Liver (tissue), 9 donors: ENCODE results near the gene SLC38A6. TPM values are rescaled to one million over a fixed set of nuclear protein-coding genes. Genes with fewer than 3 reads are reported as not detected.

Experiments used
- DNase-seq: peaks from one replicate; pipeline ENCODE4 v3.0.0-alpha.2; 2017; ENCODE audit warnings: low spot score
- H3K27ac ChIP-seq, 2 donors: one replicate each; pipeline ENCODE4 v1.7.0; 2013; ENCODE audit warnings: inconsistent platforms in 2 of 2, low read length in 2 of 2, control low read depth in 1 of 2, low read depth in 1 of 2, mild to moderate bottlenecking in 1 of 2
- H3K27me3 ChIP-seq, 4 donors: one replicate each; pipeline versions ENCODE4 v1.6.1 to v1.7.0; 2013; ENCODE audit warnings: low read length in 3 of 4, inconsistent platforms in 1 of 4, mild to moderate bottlenecking in 1 of 4, moderate library complexity in 1 of 4; ENCODE audit not compliant: control insufficient read depth in 4 of 4, insufficient read depth in 4 of 4
- H3K36me3 ChIP-seq, 4 donors: one replicate each; pipeline versions ENCODE4 v1.6.1 to v1.7.0; 2013; ENCODE audit warnings: low read length in 3 of 4, mild to moderate bottlenecking in 3 of 4, low read depth in 1 of 4, moderate library complexity in 1 of 4; ENCODE audit not compliant: control insufficient read depth in 4 of 4, insufficient read depth in 3 of 4
- H3K4me1 ChIP-seq, 4 donors: one replicate each; pipeline versions ENCODE4 v1.6.1 to v1.7.0; 2013; ENCODE audit warnings: low read length in 3 of 4, mild to moderate bottlenecking in 3 of 4, moderate library complexity in 1 of 4; ENCODE audit not compliant: control insufficient read depth in 4 of 4, insufficient read depth in 4 of 4
- H3K4me3 ChIP-seq, 3 donors: one replicate each; pipeline versions ENCODE4 v1.6.1 to v1.7.0; 2013; ENCODE audit warnings: low read length in 3 of 3, control low read depth in 1 of 3, low read depth in 1 of 3, mild to moderate bottlenecking in 1 of 3
- H3K9ac ChIP-seq, 2 donors: one replicate each; pipeline ENCODE4 v1.7.0; 2013; ENCODE audit warnings: low read length in 2 of 2, mild to moderate bottlenecking in 2 of 2, moderate library complexity in 2 of 2, control low read depth in 1 of 2, low read depth in 1 of 2
- H3K9me3 ChIP-seq, 4 donors: one replicate each; pipeline versions ENCODE4 v1.6.1 to v1.7.0; 2013; ENCODE audit warnings: low read length in 3 of 4; ENCODE audit not compliant: control insufficient read depth in 4 of 4
- EGR1 ChIP-seq, 2 donors: IDR thresholded peaks; 2 replicates each; pipeline ENCODE4 v1.6.1; 2016 to 2018; ENCODE audit warnings: antibody characterized with exemption in 2 of 2, low read depth in 2 of 2
- FOXA1 ChIP-seq: IDR thresholded peaks from 2 replicates; pipeline ENCODE4 v1.6.1; 2016; ENCODE audit warnings: antibody characterized with exemption
- FOXA2 ChIP-seq: IDR thresholded peaks from 2 replicates; pipeline ENCODE4 v1.6.1; 2016; ENCODE audit warnings: antibody characterized with exemption
- GABPA ChIP-seq, 2 donors: IDR thresholded peaks in 1 of 2; conservative IDR thresholded peaks in 1 of 2; 2 replicates each; pipeline ENCODE4 v1.6.1; 2016; ENCODE audit warnings: antibody characterized with exemption in 2 of 2, mild to moderate bottlenecking in 1 of 2, moderate library complexity in 1 of 2
- HNF4G ChIP-seq: IDR thresholded peaks from 2 replicates; pipeline ENCODE4 v1.6.1; 2016; ENCODE audit warnings: antibody characterized with exemption
- JUND ChIP-seq, 2 donors: IDR thresholded peaks; 2 replicates each; pipeline ENCODE4 v1.6.1; 2016; ENCODE audit warnings: antibody characterized with exemption in 2 of 2
- MAX ChIP-seq: IDR thresholded peaks from 2 replicates; pipeline ENCODE4 v1.6.1; 2016; ENCODE audit warnings: antibody characterized with exemption
- NR2F2 ChIP-seq: IDR thresholded peaks from 2 replicates; pipeline ENCODE4 v1.6.1; 2016; ENCODE audit warnings: antibody characterized with exemption
- RAD21 ChIP-seq, 2 donors: IDR thresholded peaks; 2 replicates each; pipeline ENCODE4 v1.6.1; 2016; ENCODE audit warnings: antibody characterized with exemption in 2 of 2, mild to moderate bottlenecking in 2 of 2
- REST ChIP-seq: IDR thresholded peaks from 2 replicates; pipeline ENCODE4 v1.6.1; 2016; ENCODE audit warnings: antibody characterized with exemption, mild to moderate bottlenecking
- RXRA ChIP-seq, 2 donors: IDR thresholded peaks; 2 replicates each; pipeline ENCODE4 v1.6.1; 2017 to 2018; ENCODE audit warnings: antibody characterized with exemption in 2 of 2, mild to moderate bottlenecking in 1 of 2
- SP1 ChIP-seq: IDR thresholded peaks from 2 replicates; pipeline ENCODE4 v1.6.1; 2018; ENCODE audit warnings: antibody characterized with exemption, mild to moderate bottlenecking
- TAF1 ChIP-seq: conservative IDR thresholded peaks from 2 replicates; pipeline ENCODE4 v1.6.1; 2016; ENCODE audit warnings: antibody characterized with exemption, mild to moderate bottlenecking
- YY1 ChIP-seq: IDR thresholded peaks from 2 replicates; pipeline ENCODE4 v1.6.1; 2016; ENCODE audit warnings: antibody characterized with exemption, mild to moderate bottlenecking
- polyA plus RNA-seq, 2 donors: library from polyadenylated mRNA; stranded (reverse) in 1 of 2; unstranded in 1 of 2; fragments of 200-250 nt in 1 of 2; fragments of >200 nt in 1 of 2; fragmentation: Nextera tagmentation in 1 of 2; extraction: Ambion mirVana in 1 of 2; gene quantifications; one replicate each; pipeline versions ENCODE4 v1.2.1 to v1.2.3, GENCODE V29; 2013 to 2015
- total RNA-seq, 2 donors: library from RNA; depleted of rRNA; stranded (reverse); fragments of >200 nt; gene quantifications; one replicate each; pipeline ENCODE4 v1.2.3, GENCODE V29; 2014
- TF ChIP-seq, protein P1 (sequence below): IDR thresholded peaks from 2 replicates; pipeline ENCODE4 v1.6.1; 2016; ENCODE audit warnings: antibody characterized with exemption
- TF ChIP-seq, protein P2 (sequence below): IDR thresholded peaks from 2 replicates; pipeline ENCODE4 v1.6.1; 2016; ENCODE audit warnings: antibody characterized with exemption
- TF ChIP-seq, protein P3 (sequence below): fragments of 150-350 bp; IDR thresholded peaks from 2 replicates; pipeline ENCODE4 v1.5.1; 2017; ENCODE audit warnings: improper control_type of control experiment, low read depth, low read length; ENCODE audit not compliant: missing input control
- donor health status: healthy.
- donor health status: healthy.
- donor health status: healthy.
- donor health status: healthy.
- donor health status: healthy.

The SLC38A6 gene
- total and polyA plus RNA-seq, 4 donors = 2.6 to 10.6 (median 6.4) TPM

DNA sequence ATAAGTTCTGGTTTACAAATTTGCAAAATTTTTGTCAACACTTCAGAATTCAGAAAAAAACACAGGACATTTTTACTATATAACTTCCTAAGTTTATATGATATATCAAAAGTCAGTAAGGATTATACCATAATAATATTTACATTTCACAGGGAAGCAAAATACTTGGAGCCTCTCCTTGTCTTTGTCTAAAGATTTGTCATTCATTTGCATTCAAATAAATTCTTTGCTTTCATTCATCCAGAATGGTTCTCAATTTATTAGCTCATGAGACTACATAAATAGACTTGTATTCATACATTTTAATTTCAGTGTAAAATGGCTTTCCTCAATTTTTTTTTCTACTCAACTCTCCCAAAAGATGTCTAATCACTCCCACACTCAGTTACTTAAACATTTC lies 96.4 kb downstream of the SLC38A6 start:
- Histone ChIP-seq H3K4me3 (no peak overlapping the region), H3K36me3 (no peaks in the 10 kb centered on the region), H3K27me3 (no peaks in the 10 kb centered on the region), H3K9me3 (no peaks in the 10 kb centered on the region), H3K27ac (no peak overlapping the region), H3K4me1 (no peaks in the 10 kb centered on the region), H3K9ac (no peak overlapping the region)
- no peak for DNase-seq
- TF ChIP-seq YY1 = no peak
- no peak for TF ChIP-seq RAD21 (IDR thresholded peaks at IDR 0.05)
- no peak for TF ChIP-seq JUND (IDR thresholded peaks at IDR 0.05)
- TF ChIP-seq FOXA2 = no peak
- TF ChIP-seq, protein P1, sequence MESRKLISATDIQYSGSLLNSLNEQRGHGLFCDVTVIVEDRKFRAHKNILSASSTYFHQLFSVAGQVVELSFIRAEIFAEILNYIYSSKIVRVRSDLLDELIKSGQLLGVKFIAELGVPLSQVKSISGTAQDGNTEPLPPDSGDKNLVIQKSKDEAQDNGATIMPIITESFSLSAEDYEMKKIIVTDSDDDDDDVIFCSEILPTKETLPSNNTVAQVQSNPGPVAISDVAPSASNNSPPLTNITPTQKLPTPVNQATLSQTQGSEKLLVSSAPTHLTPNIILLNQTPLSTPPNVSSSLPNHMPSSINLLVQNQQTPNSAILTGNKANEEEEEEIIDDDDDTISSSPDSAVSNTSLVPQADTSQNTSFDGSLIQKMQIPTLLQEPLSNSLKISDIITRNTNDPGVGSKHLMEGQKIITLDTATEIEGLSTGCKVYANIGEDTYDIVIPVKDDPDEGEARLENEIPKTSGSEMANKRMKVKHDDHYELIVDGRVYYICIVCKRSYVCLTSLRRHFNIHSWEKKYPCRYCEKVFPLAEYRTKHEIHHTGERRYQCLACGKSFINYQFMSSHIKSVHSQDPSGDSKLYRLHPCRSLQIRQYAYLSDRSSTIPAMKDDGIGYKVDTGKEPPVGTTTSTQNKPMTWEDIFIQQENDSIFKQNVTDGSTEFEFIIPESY = no peak
- TF ChIP-seq NR2F2 = no peak
- TF ChIP-seq SP1 = no peak
- TF ChIP-seq, protein P2, sequence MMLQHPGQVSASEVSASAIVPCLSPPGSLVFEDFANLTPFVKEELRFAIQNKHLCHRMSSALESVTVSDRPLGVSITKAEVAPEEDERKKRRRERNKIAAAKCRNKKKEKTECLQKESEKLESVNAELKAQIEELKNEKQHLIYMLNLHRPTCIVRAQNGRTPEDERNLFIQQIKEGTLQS = no peak
- no peak for TF ChIP-seq FOXA1
- TF ChIP-seq REST = no peak
- TF ChIP-seq MAX = no peak
- TF ChIP-seq, protein P3, sequence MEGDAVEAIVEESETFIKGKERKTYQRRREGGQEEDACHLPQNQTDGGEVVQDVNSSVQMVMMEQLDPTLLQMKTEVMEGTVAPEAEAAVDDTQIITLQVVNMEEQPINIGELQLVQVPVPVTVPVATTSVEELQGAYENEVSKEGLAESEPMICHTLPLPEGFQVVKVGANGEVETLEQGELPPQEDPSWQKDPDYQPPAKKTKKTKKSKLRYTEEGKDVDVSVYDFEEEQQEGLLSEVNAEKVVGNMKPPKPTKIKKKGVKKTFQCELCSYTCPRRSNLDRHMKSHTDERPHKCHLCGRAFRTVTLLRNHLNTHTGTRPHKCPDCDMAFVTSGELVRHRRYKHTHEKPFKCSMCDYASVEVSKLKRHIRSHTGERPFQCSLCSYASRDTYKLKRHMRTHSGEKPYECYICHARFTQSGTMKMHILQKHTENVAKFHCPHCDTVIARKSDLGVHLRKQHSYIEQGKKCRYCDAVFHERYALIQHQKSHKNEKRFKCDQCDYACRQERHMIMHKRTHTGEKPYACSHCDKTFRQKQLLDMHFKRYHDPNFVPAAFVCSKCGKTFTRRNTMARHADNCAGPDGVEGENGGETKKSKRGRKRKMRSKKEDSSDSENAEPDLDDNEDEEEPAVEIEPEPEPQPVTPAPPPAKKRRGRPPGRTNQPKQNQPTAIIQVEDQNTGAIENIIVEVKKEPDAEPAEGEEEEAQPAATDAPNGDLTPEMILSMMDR = no peak
- TF ChIP-seq GABPA (IDR thresholded peaks at IDR 0.05 in 1 of 2, conservative IDR thresholded peaks at IDR 0.05 in 1 of 2) = no peak
- no peak for TF ChIP-seq RXRA (IDR thresholded peaks at IDR 0.05)
- TF ChIP-seq EGR1 (IDR thresholded peaks at IDR 0.05; ENCODE audit: low read depth in 2 of 2) = no peak
- TF ChIP-seq HNF4G = no peak
- no peak for TF ChIP-seq TAF1
